SK-N-SH (cell line): ENCODE data around the gene PCBP3. TPM values are rescaled to one million over a fixed set of nuclear protein-coding genes. Genes with fewer than 3 reads are reported as not detected.

Source experiments
- CTCF ChIA-PET: fragments of 300-600, 350-600 bp; formaldehyde crosslinking; extraction: SDS; loops from one replicate; lab custom pipeline; 2021; lab: Yijun Ruan, JAX
- POLR2A ChIA-PET: fragments of 350-600 bp; sonication (Branson Sonifier 250); formaldehyde crosslinking; extraction: SDS; loops from one replicate; lab custom pipeline; 2020; ENCODE audit warnings: antibody characterized with exemption, inconsistent platforms; lab: Yijun Ruan, JAX
- DNase-seq: peaks from one replicate; pipeline ENCODE4 v3.0.0; 2012
- H2AFZ ChIP-seq: fragments of 200-600 bp; sonication (generic); 2 replicates; pipeline ENCODE4 v1.8.1; 2016; ENCODE audit warnings: antibody characterized with exemption, mild to moderate bottlenecking, low read depth
- H3F3A ChIP-seq: fragments of 200-600 bp; sonication (generic); replicated peaks from 2 replicates; pipeline ENCODE3; 2016; ENCODE audit warnings: antibody characterized with exemption, mild to moderate bottlenecking; ENCODE audit not compliant: insufficient read depth
- H3K27ac ChIP-seq, 2 experiments: fragments of 200-500 bp in 1 of 2; fragments of 200-600 bp in 1 of 2; sonication (Bioruptor generic) in 1 of 2; sonication (generic), shearing (Covaris generic) in 1 of 2; 2 replicates each; pipeline versions ENCODE4 v1.5.1 to v1.6.1; 2014 to 2016; ENCODE audit warnings: low read depth in 2 of 2, inconsistent platforms in 1 of 2, low read length in 1 of 2, mild to moderate bottlenecking in 1 of 2, mixed read lengths in 1 of 2
- H3K27me3 ChIP-seq: fragments of 200-600 bp; sonication (generic), shearing (Covaris generic); 2 replicates; pipeline ENCODE4 v1.6.1; 2016; ENCODE audit warnings: mixed run types; ENCODE audit not compliant: insufficient read depth
- H3K36me3 ChIP-seq, 2 experiments: fragments of 200-500 bp in 1 of 2; fragments of 200-600 bp in 1 of 2; sonication (Bioruptor generic) in 1 of 2; sonication (generic) in 1 of 2; replicated peaks in 1 of 2; 2 replicates each; pipeline versions ENCODE3 to v1.5.1; 2014 to 2016; ENCODE audit warnings: low read length in 1 of 2, mild to moderate bottlenecking in 1 of 2; ENCODE audit not compliant: insufficient read depth in 2 of 2, control insufficient read depth in 1 of 2
- H3K4me1 ChIP-seq, 2 experiments: fragments of 200-500 bp in 1 of 2; fragments of 200-600 bp in 1 of 2; sonication (Bioruptor generic) in 1 of 2; sonication (generic), shearing (Covaris generic) in 1 of 2; 2 replicates each; pipeline versions ENCODE4 v1.5.1 to v1.6.1; 2014 to 2016; ENCODE audit warnings: low read depth in 1 of 2, low read length in 1 of 2, mixed run types in 1 of 2; ENCODE audit not compliant: insufficient read depth in 2 of 2, control insufficient read depth in 1 of 2
- H3K4me2 ChIP-seq: fragments of 200-600 bp; sonication (generic), shearing (Covaris generic); 2 replicates; pipeline ENCODE4 v1.6.1; 2017; ENCODE audit warnings: mixed run types
- H3K4me3 ChIP-seq, 2 experiments: fragments of 200-500 bp in 1 of 2; fragments of 200-600 bp in 1 of 2; sonication (Bioruptor generic) in 1 of 2; sonication (generic), shearing (Covaris generic) in 1 of 2; 2 replicates each; pipeline versions ENCODE4 v1.5.1 to v1.8.1; 2014 to 2016; ENCODE audit warnings: low read depth in 2 of 2, inconsistent platforms in 1 of 2, low read length in 1 of 2, mild to moderate bottlenecking in 1 of 2, mixed read lengths in 1 of 2, moderate library complexity in 1 of 2
- H3K79me2 ChIP-seq: fragments of 200-600 bp; sonication (generic); 2 replicates; pipeline ENCODE4 v1.8.1; 2017; ENCODE audit warnings: mild to moderate bottlenecking; ENCODE audit not compliant: insufficient read depth
- H3K9ac ChIP-seq: fragments of 200-600 bp; sonication (generic); 2 replicates; pipeline ENCODE4 v1.6.1; 2017; ENCODE audit warnings: mixed run types
- H3K9me2 ChIP-seq: fragments of 200-600 bp; sonication (generic); 2 replicates; pipeline ENCODE4 v1.6.1; 2017; ENCODE audit warnings: mixed run types
- H3K9me3 ChIP-seq: fragments of 200-600 bp; sonication (generic); 2 replicates; pipeline ENCODE4 v1.6.1; 2017; ENCODE audit warnings: mixed run types, mild to moderate bottlenecking, moderate library complexity
- H4K20me1 ChIP-seq: fragments of 200-600 bp; sonication (generic); 2 replicates; pipeline ENCODE4 v1.6.1; 2017; ENCODE audit warnings: mild to moderate bottlenecking, mixed run types; ENCODE audit not compliant: insufficient read depth
- CHD2 ChIP-seq: fragments of 150-350 bp; IDR thresholded peaks from 2 replicates; pipeline ENCODE4 v1.6.1; 2018; ENCODE audit warnings: low read length; ENCODE audit not compliant: partially characterized antibody
- CTCF ChIP-seq: fragments of 200-600 bp; sonication (generic); IDR thresholded peaks from 2 replicates; pipeline ENCODE4 v1.6.1; 2017; ENCODE audit warnings: antibody characterized with exemption, mild to moderate bottlenecking, moderate library complexity
- ELF1 ChIP-seq: IDR thresholded peaks from 2 replicates; pipeline ENCODE4 v1.4.0; 2012
- FOSL2 ChIP-seq: IDR thresholded peaks from 2 replicates; pipeline ENCODE4 v1.4.0; 2012; ENCODE audit warnings: low read depth, mild to moderate bottlenecking, moderate library complexity, borderline replicate concordance
- FOXJ3 ChIP-seq: sonication (generic); formaldehyde crosslinking; IDR thresholded peaks from 2 replicates; pipeline ENCODE4 v1.5.1; 2020; ENCODE audit warnings: mild to moderate bottlenecking, missing genetic modification reagents
- GATA2 ChIP-seq: sonication (generic); formaldehyde crosslinking; IDR thresholded peaks from 2 replicates; pipeline ENCODE4 v1.5.0; 2020; ENCODE audit warnings: mild to moderate bottlenecking, missing genetic modification reagents
- NFIC ChIP-seq: IDR thresholded peaks from 2 replicates; pipeline ENCODE4 v1.4.0; 2012; ENCODE audit warnings: borderline replicate concordance
- RAD21 ChIP-seq: IDR thresholded peaks from 2 replicates; pipeline ENCODE4 v1.6.1; 2012; ENCODE audit warnings: mild to moderate bottlenecking, low read length
- SIN3A ChIP-seq: IDR thresholded peaks from 2 replicates; pipeline ENCODE4 v1.6.1; 2012; ENCODE audit warnings: low read depth, mild to moderate bottlenecking, low read length, moderate library complexity, borderline replicate concordance
- SMC3 ChIP-seq: IDR thresholded peaks from 2 replicates; pipeline ENCODE4 v1.6.1; 2012; ENCODE audit warnings: low read depth, low read length, improper control_type of control experiment
- TAF1 ChIP-seq: IDR thresholded peaks from 2 replicates; pipeline ENCODE4 v1.6.1; 2012; ENCODE audit warnings: low read depth, mild to moderate bottlenecking, low read length, moderate library complexity, borderline replicate concordance
- TCF12 ChIP-seq: IDR thresholded peaks from 2 replicates; pipeline ENCODE4 v1.4.0; 2012
- ZBTB33 ChIP-seq: IDR thresholded peaks from 2 replicates; pipeline ENCODE4 v1.4.0; 2012; ENCODE audit warnings: low read depth, borderline replicate concordance
- WGBS: methylation state at CpG from one replicate; pipeline ENCODE4 v1.1.6; 2017; ENCODE audit warnings: low lambda C conversion rate; 5-methylcytosine and 5-hydroxymethylcytosine counted together
- polyA plus RNA-seq, 3 experiments: library from polyadenylated mRNA; depleted of rRNA; stranded (reverse); fragments of >200 nt; gene quantifications; 2 replicates each; pipeline ENCODE4 v1.2.3, GENCODE V29; 2012
- TF ChIP-seq, protein P1 (sequence below): IDR thresholded peaks from 2 replicates; pipeline ENCODE4 v1.6.1; 2012; ENCODE audit warnings: mild to moderate bottlenecking, low read depth, low read length, moderate library complexity
- TF ChIP-seq, protein P2 (sequence below): IDR thresholded peaks from 2 replicates; pipeline ENCODE4; 2012

The PCBP3 gene
- polyA plus RNA-seq, 1 of the 3 experiments (the other 2 are of a cell fraction) = 9.5 TPM

- Histone ChIP-seq H3K9me2 (no peaks in the 10 kb centered on the region), H3K79me2 (no peaks in the 10 kb centered on the region), H3K4me2 (no peak overlapping the region), H3K27me3 (no peaks in the 10 kb centered on the region), H4K20me1 (no peaks in the 10 kb centered on the region; the same call in 1 of the 2 replicates), H3K4me3 (no peak overlapping the region), H2AFZ (no peak overlapping the region), H3K9ac (no peak overlapping the region), H3K27ac (peak overlapping the region in 1 of 2 experiments; percentile 95; a peak in 2 of 4 replicates), H3F3A (no peaks in the 10 kb centered on the region), H3K36me3 (no peaks in the 10 kb centered on the region), H3K9me3 (no peaks in the 10 kb centered on the region), H3K4me1 (peaks cover 0 to 87% of the 10 kb centered on the region in 2 experiments; a peak in 3 of 4 replicates)
- ChIA-PET CTCF (interaction anchor here (0.8 to 2.1 kb wide), 2 partner anchors 11 to 72 kb away, joined by 3 to 8 read pairs; no protein-coding TSS in a partner anchor), POLR2A (no interaction called here)
- DNase-seq = peak; percentile 67
- TF ChIP-seq FOXJ3 (CRISPR knock-in tag) = no peak
- no peak for TF ChIP-seq SIN3A
- TF ChIP-seq GATA2 (CRISPR knock-in tag) = no peak
- no peak for TF ChIP-seq NFIC
- no peak for TF ChIP-seq FOSL2
- WGBS = 69% methylated on average over 21 of the region's 26 CpGs
Measured at GRCh38 chr21:45891388-45892155, 248.0 kb downstream of the PCBP3 start.

DNA sequence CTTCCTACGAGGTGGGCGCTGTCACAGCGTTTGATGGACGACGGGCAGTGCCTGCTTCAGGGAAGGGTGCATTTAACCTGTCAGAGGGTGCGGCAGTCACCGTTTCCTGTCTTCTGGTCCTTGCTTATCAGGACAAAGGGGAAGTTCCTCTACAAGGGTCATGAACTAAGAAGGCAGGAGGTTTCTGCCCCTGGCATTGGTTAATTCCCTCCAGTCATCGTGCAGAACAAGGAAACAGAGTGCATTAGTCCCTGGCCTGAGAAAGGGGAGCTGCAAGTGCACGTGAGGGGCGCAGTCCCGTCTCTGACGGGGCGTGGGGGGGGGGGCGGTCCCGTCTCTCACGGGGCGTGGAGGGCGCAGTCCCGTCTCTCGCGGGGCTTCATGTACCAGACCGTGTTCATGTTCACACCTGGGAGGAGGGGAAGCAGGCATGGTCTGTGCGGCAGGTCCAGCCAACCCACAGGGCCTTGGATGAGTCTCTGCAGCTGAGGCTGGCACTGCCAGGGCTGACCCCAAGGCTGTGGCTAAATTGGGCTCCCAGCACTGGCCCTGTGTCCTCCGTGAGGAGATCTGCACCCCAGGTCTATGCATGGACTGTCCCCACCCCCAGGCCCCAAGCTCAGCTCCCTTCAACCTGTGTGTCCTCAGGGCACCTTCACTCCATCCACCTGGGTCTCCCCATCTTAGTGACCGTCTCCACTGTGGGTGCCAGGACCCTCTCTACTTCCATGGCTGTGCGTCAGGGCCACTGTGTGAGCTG lies 248.8 kb downstream of the PCBP3 start:
- ChIA-PET CTCF (interaction anchor here (0.8 to 2.1 kb wide), 5 partner anchors 7 to 336 kb away, joined by 3 to 8 read pairs (median 3); no protein-coding TSS in a partner anchor), POLR2A (no interaction called here)
- H3F3A ChIP-seq = no peaks in the 10 kb centered on the region
- no peaks in the 10 kb centered on the region for H3K27me3 ChIP-seq
- no peaks in the 10 kb centered on the region for H3K9me2 ChIP-seq
- H3K27ac ChIP-seq = peak overlapping the region in 1 of 2 experiments; percentile 95; a peak in 2 of 4 replicates
- H3K4me2 ChIP-seq = no peak overlapping the region
- no peak overlapping the region for H3K4me3 ChIP-seq
- H3K4me1 ChIP-seq = peaks cover 0 to 79% of the 10 kb centered on the region in 2 experiments; a peak in 3 of 4 replicates
- H2AFZ ChIP-seq = no peak overlapping the region
- H3K36me3 ChIP-seq = no peaks in the 10 kb centered on the region
- H3K79me2 ChIP-seq = no peaks in the 10 kb centered on the region
- H3K9me3 ChIP-seq = no peaks in the 10 kb centered on the region
- WGBS = 91% methylated on average over 9 of the region's 26 CpGs
- H3K9ac ChIP-seq = no peak overlapping the region
- no peaks in the 10 kb centered on the region; the same call in 1 of the 2 replicates for H4K20me1 ChIP-seq
- DNase-seq = no peak
- TF ChIP-seq, protein P1, sequence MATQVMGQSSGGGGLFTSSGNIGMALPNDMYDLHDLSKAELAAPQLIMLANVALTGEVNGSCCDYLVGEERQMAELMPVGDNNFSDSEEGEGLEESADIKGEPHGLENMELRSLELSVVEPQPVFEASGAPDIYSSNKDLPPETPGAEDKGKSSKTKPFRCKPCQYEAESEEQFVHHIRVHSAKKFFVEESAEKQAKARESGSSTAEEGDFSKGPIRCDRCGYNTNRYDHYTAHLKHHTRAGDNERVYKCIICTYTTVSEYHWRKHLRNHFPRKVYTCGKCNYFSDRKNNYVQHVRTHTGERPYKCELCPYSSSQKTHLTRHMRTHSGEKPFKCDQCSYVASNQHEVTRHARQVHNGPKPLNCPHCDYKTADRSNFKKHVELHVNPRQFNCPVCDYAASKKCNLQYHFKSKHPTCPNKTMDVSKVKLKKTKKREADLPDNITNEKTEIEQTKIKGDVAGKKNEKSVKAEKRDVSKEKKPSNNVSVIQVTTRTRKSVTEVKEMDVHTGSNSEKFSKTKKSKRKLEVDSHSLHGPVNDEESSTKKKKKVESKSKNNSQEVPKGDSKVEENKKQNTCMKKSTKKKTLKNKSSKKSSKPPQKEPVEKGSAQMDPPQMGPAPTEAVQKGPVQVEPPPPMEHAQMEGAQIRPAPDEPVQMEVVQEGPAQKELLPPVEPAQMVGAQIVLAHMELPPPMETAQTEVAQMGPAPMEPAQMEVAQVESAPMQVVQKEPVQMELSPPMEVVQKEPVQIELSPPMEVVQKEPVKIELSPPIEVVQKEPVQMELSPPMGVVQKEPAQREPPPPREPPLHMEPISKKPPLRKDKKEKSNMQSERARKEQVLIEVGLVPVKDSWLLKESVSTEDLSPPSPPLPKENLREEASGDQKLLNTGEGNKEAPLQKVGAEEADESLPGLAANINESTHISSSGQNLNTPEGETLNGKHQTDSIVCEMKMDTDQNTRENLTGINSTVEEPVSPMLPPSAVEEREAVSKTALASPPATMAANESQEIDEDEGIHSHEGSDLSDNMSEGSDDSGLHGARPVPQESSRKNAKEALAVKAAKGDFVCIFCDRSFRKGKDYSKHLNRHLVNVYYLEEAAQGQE = no peak
- TF ChIP-seq CHD2 (no peak), TCF12 (no peak), SMC3 (no peak), NFIC (no peak), RAD21 (no peak), FOXJ3 (CRISPR knock-in tag) (no peak), ZBTB33 (no peak), TAF1 (no peak), ELF1 (no peak), GATA2 (CRISPR knock-in tag) (no peak), FOSL2 (no peak), CTCF (no peak)
- TF ChIP-seq, protein P2, sequence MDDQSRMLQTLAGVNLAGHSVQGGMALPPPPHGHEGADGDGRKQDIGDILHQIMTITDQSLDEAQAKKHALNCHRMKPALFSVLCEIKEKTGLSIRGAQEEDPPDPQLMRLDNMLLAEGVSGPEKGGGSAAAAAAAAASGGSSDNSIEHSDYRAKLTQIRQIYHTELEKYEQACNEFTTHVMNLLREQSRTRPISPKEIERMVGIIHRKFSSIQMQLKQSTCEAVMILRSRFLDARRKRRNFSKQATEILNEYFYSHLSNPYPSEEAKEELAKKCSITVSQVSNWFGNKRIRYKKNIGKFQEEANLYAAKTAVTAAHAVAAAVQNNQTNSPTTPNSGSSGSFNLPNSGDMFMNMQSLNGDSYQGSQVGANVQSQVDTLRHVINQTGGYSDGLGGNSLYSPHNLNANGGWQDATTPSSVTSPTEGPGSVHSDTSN = no peak
